Mesendoderm (in vitro differentiated cells): ENCODE data around the gene SMIM15.

Source experiments
- DNase-seq: peaks from one replicate; pipeline ENCODE4 v3.0.0; 2013
- H2AK5ac ChIP-seq: 2 replicates; pipeline ENCODE4 v1.6.1; 2013; ENCODE audit warnings: low read length, inconsistent platforms
- H2BK120ac ChIP-seq: 2 replicates; pipeline ENCODE4 v1.6.1; 2013; ENCODE audit warnings: low read depth, mild to moderate bottlenecking, low read length, moderate library complexity, mixed read lengths
- H2BK15ac ChIP-seq: replicated peaks from 2 replicates; pipeline ENCODE4 v1.6.1; 2013; ENCODE audit warnings: low read depth, mild to moderate bottlenecking, moderate library complexity
- H2BK5ac ChIP-seq: 2 replicates; pipeline ENCODE4 v1.6.1; 2013; ENCODE audit warnings: low read length, inconsistent platforms
- H3K18ac ChIP-seq: 2 replicates; pipeline ENCODE4 v1.6.1; 2013; ENCODE audit warnings: mild to moderate bottlenecking, low read length, mixed read lengths
- H3K23ac ChIP-seq: one replicate; pipeline ENCODE4 v1.6.1; 2013; ENCODE audit warnings: low read length
- H3K27ac ChIP-seq: 2 replicates; pipeline ENCODE4 v1.5.1; 2013; ENCODE audit warnings: low read depth, mild to moderate bottlenecking, inconsistent platforms, low read length, moderate library complexity
- H3K27me3 ChIP-seq: 2 replicates; pipeline ENCODE4 v1.6.1; 2013; ENCODE audit warnings: low read length, control low read depth, mild to moderate bottlenecking, inconsistent platforms; ENCODE audit not compliant: insufficient read depth, poor library complexity
- H3K36me3 ChIP-seq: 2 replicates; pipeline ENCODE4 v1.6.1; 2013; ENCODE audit warnings: low read length, inconsistent platforms; ENCODE audit not compliant: control insufficient read depth, insufficient read depth
- H3K4ac ChIP-seq: one replicate; pipeline ENCODE4 v1.6.1; 2013; ENCODE audit warnings: low read depth, mild to moderate bottlenecking, low read length, moderate library complexity
- H3K4me1 ChIP-seq: 2 replicates; pipeline ENCODE4 v1.6.1; 2013; ENCODE audit warnings: low read depth, low read length, inconsistent platforms; ENCODE audit not compliant: control insufficient read depth
- H3K4me2 ChIP-seq: 2 replicates; pipeline ENCODE4 v1.6.1; 2013; ENCODE audit warnings: low read length
- H3K4me3 ChIP-seq: 2 replicates; pipeline ENCODE4 v1.5.1; 2013; ENCODE audit warnings: mild to moderate bottlenecking, low read length
- H3K56ac ChIP-seq: one replicate; pipeline ENCODE4 v1.6.1; 2013; ENCODE audit warnings: low read length
- H3K79me1 ChIP-seq: 2 replicates; pipeline ENCODE4 v1.6.1; 2013; ENCODE audit warnings: low read length, inconsistent platforms
- H3K79me2 ChIP-seq: 2 replicates; pipeline ENCODE4 v1.6.1; 2013; ENCODE audit warnings: mild to moderate bottlenecking, low read length; ENCODE audit not compliant: control insufficient read depth, insufficient read depth
- H3K9ac ChIP-seq: 2 replicates; pipeline ENCODE4 v1.6.1; 2013; ENCODE audit warnings: low read length, inconsistent platforms
- H4K5ac ChIP-seq: one replicate; pipeline ENCODE4 v1.6.1; 2013; ENCODE audit warnings: low read length
- H4K8ac ChIP-seq: one replicate; pipeline ENCODE4 v1.6.1; 2013; ENCODE audit warnings: low read depth, mild to moderate bottlenecking, control low read depth, low read length, moderate library complexity
- WGBS: extraction: QIAGEN DNeasy Blood & Tissue Kit; methylation state at CpG from one replicate; pipeline ENCODE4 v1.1.7; 2013; ENCODE audit warnings: low lambda C conversion rate, missing lambda C conversion rate; ENCODE audit not compliant: insufficient coverage; ENCODE audit errors: extremely low coverage; 5-methylcytosine and 5-hydroxymethylcytosine counted together

Gene SMIM15

GRCh38 chr5:61182449-61182848 is 20.2 kb upstream of the SMIM15 start:
- no peak overlapping the region for H2BK5ac ChIP-seq
- no peak overlapping the region for H3K56ac ChIP-seq
- H3K23ac ChIP-seq = no peak overlapping the region
- no peak overlapping the region for H2AK5ac ChIP-seq
- no peak overlapping the region for H3K4me2 ChIP-seq
- H3K9ac ChIP-seq = no peak overlapping the region
- no peak overlapping the region for H4K5ac ChIP-seq
- no peaks in the 10 kb centered on the region for H3K36me3 ChIP-seq
- WGBS = no CpG with 5 or more reads among the region's 2 CpGs
- no peak for DNase-seq
- H4K8ac ChIP-seq = no peak overlapping the region
- no peaks in the 10 kb centered on the region for H3K27me3 ChIP-seq
- no peak overlapping the region for H3K4ac ChIP-seq
- H3K79me2 ChIP-seq = no peaks in the 10 kb centered on the region
- H3K18ac ChIP-seq = no peak overlapping the region
- no peak overlapping the region for H2BK15ac ChIP-seq
- no peaks in the 10 kb centered on the region for H3K4me1 ChIP-seq
- no peak overlapping the region for H2BK120ac ChIP-seq
- no peaks in the 10 kb centered on the region for H3K79me1 ChIP-seq
- no peak overlapping the region for H3K4me3 ChIP-seq
- no peak overlapping the region for H3K27ac ChIP-seq

DNA sequence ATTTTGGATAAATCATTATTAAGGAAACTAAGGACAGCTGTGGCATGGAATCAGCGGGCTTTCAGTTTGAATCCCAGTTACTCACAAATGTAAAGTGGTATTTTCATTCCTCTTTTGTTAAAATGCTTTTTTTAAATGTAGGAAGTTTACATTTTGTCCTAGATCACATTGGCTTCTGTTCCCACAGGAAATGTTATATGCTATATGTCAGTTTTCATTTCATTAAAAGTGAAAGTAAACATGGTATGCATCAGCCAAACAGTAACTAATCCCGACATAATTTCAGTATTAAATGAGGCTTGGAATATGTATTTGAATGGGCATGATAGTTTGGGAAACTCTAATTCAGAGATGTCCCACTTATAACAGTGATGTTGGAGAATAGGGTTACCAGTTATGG is 18.6 kb upstream of the SMIM15 start:
- Histone ChIP-seq H3K4me3 (no peak overlapping the region), H4K5ac (no peak overlapping the region), H3K36me3 (no peaks in the 10 kb centered on the region), H4K8ac (no peak overlapping the region), H2BK120ac (no peak overlapping the region), H3K79me1 (no peaks in the 10 kb centered on the region), H3K56ac (no peak overlapping the region), H2BK15ac (no peak overlapping the region), H2AK5ac (no peak overlapping the region), H3K79me2 (no peaks in the 10 kb centered on the region), H3K27ac (no peak overlapping the region), H3K4ac (no peak overlapping the region), H3K4me2 (no peak overlapping the region), H3K18ac (no peak overlapping the region), H3K9ac (no peak overlapping the region), H2BK5ac (no peak overlapping the region), H3K23ac (no peak overlapping the region), H3K4me1 (no peaks in the 10 kb centered on the region), H3K27me3 (no peaks in the 10 kb centered on the region)
- no CpG with 5 or more reads among the region's 2 CpGs for WGBS
- no peak for DNase-seq

- Histone ChIP-seq H3K18ac (no peak overlapping the region), H3K4ac (no peak overlapping the region), H2AK5ac (no peak overlapping the region), H3K4me3 (no peak overlapping the region), H3K56ac (no peak overlapping the region), H3K9ac (no peak overlapping the region), H2BK5ac (no peak overlapping the region), H4K5ac (no peak overlapping the region), H2BK120ac (no peak overlapping the region), H3K4me2 (no peak overlapping the region), H2BK15ac (no peak overlapping the region), H3K4me1 (no peaks in the 10 kb centered on the region), H3K27ac (no peak overlapping the region), H3K79me2 (no peaks in the 10 kb centered on the region), H3K36me3 (no peaks in the 10 kb centered on the region), H3K23ac (no peak overlapping the region), H3K27me3 (no peaks in the 10 kb centered on the region), H3K79me1 (no peaks in the 10 kb centered on the region), H4K8ac (no peak overlapping the region)
- DNase-seq = no peak
- no CpG with 5 or more reads among the region's 4 CpGs for WGBS
These were observed 16.4 kb upstream of the SMIM15 start for GRCh38 chr5:61178702-61179101.

DNA sequence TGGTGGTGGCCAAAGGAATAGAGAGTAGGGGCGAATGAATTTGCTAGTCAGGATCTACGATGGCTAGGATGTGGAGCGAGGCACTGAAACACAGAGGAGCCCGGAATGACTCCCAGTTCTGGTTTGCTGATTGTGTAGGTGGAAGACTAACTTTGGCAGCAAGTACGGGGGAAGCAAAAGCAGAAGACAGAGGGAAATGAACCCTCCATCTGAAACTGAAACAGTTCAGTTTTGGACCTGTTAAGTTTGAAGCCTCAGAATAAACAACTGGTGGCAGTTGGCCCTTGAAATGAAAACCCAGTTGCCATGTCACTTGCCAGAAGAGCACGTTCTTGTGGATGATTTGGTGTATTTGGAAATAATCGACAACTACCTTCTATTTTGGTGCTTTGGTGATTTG is 15.4 kb upstream of the SMIM15 start:
- Histone ChIP-seq H3K36me3 (no peaks in the 10 kb centered on the region), H3K27me3 (no peaks in the 10 kb centered on the region), H3K79me2 (no peaks in the 10 kb centered on the region), H3K79me1 (no peaks in the 10 kb centered on the region), H2BK120ac (no peak overlapping the region), H2BK5ac (no peak overlapping the region), H3K18ac (no peak overlapping the region), H2BK15ac (no peak overlapping the region), H3K23ac (no peak overlapping the region), H4K5ac (no peak overlapping the region), H2AK5ac (no peak overlapping the region), H3K56ac (no peak overlapping the region), H3K4me1 (no peaks in the 10 kb centered on the region), H3K4me3 (no peak overlapping the region), H3K4me2 (no peak overlapping the region), H3K27ac (no peak overlapping the region), H4K8ac (no peak overlapping the region), H3K9ac (no peak overlapping the region), H3K4ac (no peak overlapping the region)
- no peak for DNase-seq
- WGBS = no CpG with 5 or more reads among the region's 7 CpGs

- Histone ChIP-seq H3K79me1 (no peaks in the 10 kb centered on the region), H3K27me3 (no peaks in the 10 kb centered on the region), H3K4me2 (no peak overlapping the region), H2BK120ac (no peak overlapping the region), H3K79me2 (no peaks in the 10 kb centered on the region), H2BK5ac (no peak overlapping the region), H3K4me1 (no peaks in the 10 kb centered on the region), H3K23ac (no peak overlapping the region), H3K56ac (no peak overlapping the region), H3K4me3 (no peak overlapping the region), H3K27ac (no peak overlapping the region), H2BK15ac (no peak overlapping the region), H2AK5ac (no peak overlapping the region), H4K5ac (no peak overlapping the region), H3K4ac (no peak overlapping the region), H4K8ac (no peak overlapping the region), H3K9ac (no peak overlapping the region), H3K36me3 (no peaks in the 10 kb centered on the region), H3K18ac (no peak overlapping the region)
- WGBS = no CpG with 5 or more reads among the region's 3 CpGs
- DNase-seq = no peak
These were observed 14.8 kb upstream of the SMIM15 start for GRCh38 chr5:61177070-61177469.

- WGBS = no CpG with 5 or more reads among the region's 3 CpGs
- Histone ChIP-seq H2AK5ac (no peak overlapping the region), H3K79me1 (no peaks in the 10 kb centered on the region), H3K4me2 (no peak overlapping the region), H3K18ac (no peak overlapping the region), H3K27ac (no peak overlapping the region), H2BK15ac (no peak overlapping the region), H3K23ac (no peak overlapping the region), H3K79me2 (no peaks in the 10 kb centered on the region), H4K8ac (no peak overlapping the region), H3K4me1 (no peaks in the 10 kb centered on the region), H3K36me3 (no peaks in the 10 kb centered on the region), H3K27me3 (no peaks in the 10 kb centered on the region), H4K5ac (no peak overlapping the region), H3K4ac (no peak overlapping the region), H2BK120ac (no peak overlapping the region), H3K4me3 (no peak overlapping the region), H3K56ac (no peak overlapping the region), H3K9ac (no peak overlapping the region), H2BK5ac (no peak overlapping the region)
- no peak for DNase-seq
These were observed 14.4 kb upstream of the SMIM15 start for GRCh38 chr5:61176631-61177030.
